HEK293T (cell line): Measurements from ENCODE around the gene SLC5A9.

ENCODE experiments used
- FOXA1 ChIP-seq: fragments of 450-650 bp; IDR thresholded peaks from 2 replicates; pipeline ENCODE4 v1.6.1; 2016; ENCODE audit warnings: mild to moderate bottlenecking
- FOXK2 ChIP-seq: fragments of 450-650 bp; IDR thresholded peaks from 2 replicates; pipeline ENCODE4 v1.6.1; 2016; ENCODE audit warnings: mild to moderate bottlenecking
- FOXM1 ChIP-seq: fragments of 450-650 bp; IDR thresholded peaks from 2 replicates; pipeline ENCODE4 v1.6.1; 2017; ENCODE audit warnings: mild to moderate bottlenecking, borderline replicate concordance
- PKNOX1 ChIP-seq: fragments of 450-650 bp; IDR thresholded peaks from 2 replicates; pipeline ENCODE4 v1.6.1; 2016

DNA sequence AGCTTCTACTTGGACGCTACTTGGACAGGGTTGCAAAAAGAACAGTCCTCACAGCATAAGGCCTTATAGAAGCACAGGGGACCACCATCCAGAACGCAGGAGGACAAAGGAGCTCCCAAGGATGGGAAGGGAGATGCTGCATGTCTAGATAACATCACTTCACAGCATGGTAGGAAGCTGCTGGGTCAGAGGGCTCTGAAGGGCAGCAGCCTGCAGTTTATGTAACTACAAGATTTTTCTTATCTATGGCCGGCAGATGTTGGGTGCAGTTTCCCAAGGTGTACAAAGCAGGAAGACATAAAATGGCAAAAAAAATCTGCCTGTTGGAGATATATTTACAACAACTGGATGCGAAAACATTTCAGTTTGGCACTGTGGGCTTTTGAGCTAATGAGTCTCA is 45.3 kb upstream of the SLC5A9 start:
- TF ChIP-seq PKNOX1 (no peak), FOXM1 (no peak), FOXA1 (no peak), FOXK2 (no peak)
